NCI-H146 (cell line): ENCODE data around the gene CYB5B.

Experiments
- DNase-seq: peaks from one replicate; lab custom pipeline; 2025; lab: John Stamatoyannopoulos, UW

CYB5B gene

GRCh38 chr16:69424053-69424934 is at the start of gene CYB5B:
TSS of gene CYB5B (plus strand) at chr16:69424619. CDS start at chr16:69424684, 65 bp downstream.
- peak; percentile 96 for DNase-seq

- DNase-seq = no peak
These were observed 47.9 kb upstream of the CYB5B start for GRCh38 chr16:69376393-69377059.

GRCh38 chr16:69378036-69378435 is 46.4 kb upstream of the CYB5B start:
- DNase-seq = no peak

- no peak for DNase-seq
These were observed 45.7 kb upstream of the CYB5B start for GRCh38 chr16:69378760-69379159.

- DNase-seq = no peak
These were observed 43.2 kb upstream of the CYB5B start for GRCh38 chr16:69381231-69381630.

GRCh38 chr16:69382421-69382820 is 42.0 kb upstream of the CYB5B start:
- DNase-seq = no peak

- no peak for DNase-seq
These were observed 39.4 kb upstream of the CYB5B start for GRCh38 chr16:69384974-69385373.

GRCh38 chr16:69386596-69386995 is 37.8 kb upstream of the CYB5B start:
- no peak for DNase-seq

GRCh38 chr16:69393898-69394849 is 30.2 kb upstream of the CYB5B start:
- DNase-seq = no peak

- no peak for DNase-seq
These were observed 28.6 kb upstream of the CYB5B start for GRCh38 chr16:69395859-69396186.

- DNase-seq = peak; percentile 73
These were observed 28.0 kb upstream of the CYB5B start for GRCh38 chr16:69396187-69397061.

GRCh38 chr16:69397821-69398521 is 26.4 kb upstream of the CYB5B start:
- no peak for DNase-seq

- no peak for DNase-seq
These were observed 25.1 kb upstream of the CYB5B start for GRCh38 chr16:69399361-69399760.

- DNase-seq = no peak
These were observed 22.0 kb upstream of the CYB5B start for GRCh38 chr16:69402439-69402838.

- DNase-seq = no peak
These were observed 20.1 kb upstream of the CYB5B start for GRCh38 chr16:69404275-69404805.

- DNase-seq = no peak
These were observed 19.1 kb upstream of the CYB5B start for GRCh38 chr16:69405326-69405725.

GRCh38 chr16:69405757-69406156 is 18.7 kb upstream of the CYB5B start:
- no peak for DNase-seq

GRCh38 chr16:69406780-69407331 is 17.6 kb upstream of the CYB5B start:
- no peak for DNase-seq

- DNase-seq = no peak
These were observed 16.6 kb upstream of the CYB5B start for GRCh38 chr16:69407702-69408323.

- no peak for DNase-seq
These were observed 15.9 kb upstream of the CYB5B start for GRCh38 chr16:69408475-69408874.
